Measurements from ENCODE around the gene MUC2.

MUC2 gene

DNA sequence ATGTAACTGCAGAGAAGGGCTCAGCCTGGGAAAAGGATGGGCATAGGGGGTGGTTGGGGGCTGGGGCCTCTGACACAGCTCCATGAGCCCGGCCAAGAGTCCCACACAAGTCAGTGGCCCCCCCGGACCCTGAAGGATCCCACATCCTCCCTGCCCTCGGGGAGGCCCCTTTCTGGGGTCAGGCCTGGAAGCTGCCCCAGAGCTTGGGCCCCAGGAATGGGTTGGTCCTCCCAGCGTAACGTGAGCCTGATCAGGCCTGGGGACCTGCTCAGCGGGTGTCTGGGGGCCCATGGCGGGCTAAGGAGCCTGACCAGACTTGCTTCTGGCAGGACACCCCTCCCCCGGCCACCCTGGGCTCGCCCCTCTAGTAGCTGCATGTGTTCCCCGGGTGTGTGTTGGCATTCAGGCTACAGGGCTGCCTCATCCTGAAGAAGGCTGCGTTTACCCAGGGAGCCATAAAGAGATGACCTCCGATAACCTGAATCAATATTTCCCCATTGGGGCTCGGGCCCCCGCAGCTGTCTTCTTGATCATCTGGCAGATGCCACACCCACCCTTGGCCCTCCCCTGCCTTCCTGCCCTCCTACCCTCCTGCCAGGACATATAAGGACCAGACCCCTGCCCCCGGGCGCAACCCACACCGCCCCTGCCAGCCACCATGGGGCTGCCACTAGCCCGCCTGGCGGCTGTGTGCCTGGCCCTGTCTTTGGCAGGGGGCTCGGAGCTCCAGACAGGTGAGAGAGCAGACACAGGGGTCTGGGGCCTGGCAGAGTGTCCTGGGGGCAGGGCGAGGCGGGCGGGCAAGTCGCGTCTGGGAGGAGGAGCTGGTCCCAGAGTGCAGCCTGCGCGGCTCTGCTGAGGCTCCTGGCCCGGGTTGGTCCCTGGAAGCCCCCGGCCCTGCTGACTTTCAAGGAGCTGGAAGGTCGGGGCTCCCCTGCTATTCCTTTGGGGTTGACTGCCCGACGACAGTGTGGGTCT, at the start of gene MUC2:
Gene MUC2 (plus strand): TSS at position 631 of the 978 bp plus-strand sequence.
- no peak for TF ChIP-seq ZNF274 (IDR thresholded peaks at IDR 0.05; ENCODE audit: low read depth, low read length)

DNA sequence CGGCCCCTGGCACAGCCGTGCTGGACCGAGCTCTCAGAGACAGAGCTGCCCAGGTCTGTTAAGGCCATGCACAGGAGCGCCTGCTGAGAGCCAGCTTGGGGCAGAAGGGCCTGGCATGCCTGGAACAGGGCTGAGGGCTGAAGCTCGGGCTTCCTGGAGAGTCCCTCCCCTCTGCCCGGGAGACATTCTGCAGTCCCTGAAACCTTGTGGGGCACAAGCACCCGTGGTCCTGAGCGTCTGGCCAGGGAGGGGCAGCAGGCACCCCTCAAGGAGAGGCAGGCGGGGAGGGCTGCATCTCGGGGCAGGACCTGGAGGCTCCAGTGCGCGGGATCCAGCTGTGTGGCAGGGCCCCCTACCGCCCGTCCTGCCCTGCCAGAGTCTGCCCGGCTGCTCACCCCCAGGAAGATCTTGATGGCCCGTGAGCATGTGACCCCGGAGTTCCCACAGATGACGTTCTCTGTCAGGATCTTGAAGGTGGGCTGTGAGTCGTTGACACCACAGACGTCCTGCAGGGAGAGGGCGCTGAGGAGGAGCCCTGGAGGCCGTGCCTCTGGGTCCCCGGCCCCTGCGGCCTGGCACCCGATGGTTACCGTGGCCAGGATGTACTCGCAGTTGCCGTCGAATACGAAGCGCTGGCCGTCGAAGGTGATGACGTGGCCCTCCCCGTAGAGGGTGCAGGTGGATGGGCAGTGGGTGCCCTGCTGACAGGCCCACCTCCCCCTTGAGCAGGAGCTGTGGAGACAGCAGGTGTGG, 49.1 kb upstream of the MUC2 start:
- no peak for TF ChIP-seq ZNF274 (IDR thresholded peaks at IDR 0.05; ENCODE audit: low read depth, low read length)
- H3K4me3 ChIP-seq (ENCODE audit: low read length) = no peak overlapping the region

More for the DNA sequence above, at the start of gene MUC2:
- no peak within 1 kb of the TSS for H3K4me3 ChIP-seq (ENCODE audit: low read length)

GRCh38 chr11:1026163-1026450, 48.6 kb upstream of the MUC2 start:
- no peak overlapping the region for H3K4me3 ChIP-seq (ENCODE audit: low read length)
- TF ChIP-seq ZNF274 (IDR thresholded peaks at IDR 0.05; ENCODE audit: low read depth, low read length) = no peak

DNA sequence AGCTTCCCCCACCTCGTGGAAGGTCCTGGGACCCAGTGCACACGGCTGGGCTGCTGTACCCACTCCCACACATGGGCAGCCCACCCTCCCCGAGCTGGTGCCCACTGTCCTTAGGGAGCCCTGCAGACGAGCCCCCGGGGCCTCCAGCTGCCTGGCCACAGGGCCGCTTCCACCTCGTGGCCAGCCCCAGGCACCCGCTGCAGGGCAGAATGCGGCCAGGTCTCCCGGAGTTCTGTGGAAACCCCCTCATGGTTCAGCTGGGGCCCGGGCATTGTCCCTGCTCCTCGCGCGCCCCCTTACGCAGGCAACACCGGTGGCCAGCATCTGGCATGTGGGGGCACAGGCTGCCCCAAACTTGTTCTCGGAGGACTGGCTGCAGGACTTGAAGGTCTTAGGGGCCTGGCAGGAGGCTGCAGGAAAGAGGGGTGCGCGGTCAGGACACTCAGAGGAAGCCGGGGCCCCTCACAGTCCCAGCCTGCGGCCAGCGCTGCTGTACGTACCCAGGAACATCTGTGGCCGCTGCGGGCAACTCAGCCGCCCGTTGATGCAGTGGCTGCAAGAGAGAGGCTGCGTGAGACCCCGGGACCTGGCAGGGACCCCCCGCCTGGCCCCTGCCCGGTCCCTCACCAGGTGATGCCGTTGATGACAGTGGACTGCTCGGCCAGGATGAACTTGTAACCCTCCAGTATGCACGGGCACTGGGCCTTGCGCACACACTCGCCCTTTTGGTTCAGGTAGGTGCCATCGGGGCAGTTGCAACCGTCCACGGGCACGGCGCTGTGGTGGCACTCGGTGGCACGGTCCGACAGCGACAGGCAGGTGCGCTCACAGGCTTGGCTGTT, 47.8 kb upstream of the MUC2 start:
- no peak for TF ChIP-seq ZNF274 (IDR thresholded peaks at IDR 0.05; ENCODE audit: low read depth, low read length)
- H3K4me3 ChIP-seq (ENCODE audit: low read length) = no peak overlapping the region

GRCh38 chr11:1027483-1028290, 47.0 kb upstream of the MUC2 start:
- no peak overlapping the region for H3K4me3 ChIP-seq (ENCODE audit: low read length)
- TF ChIP-seq ZNF274 (IDR thresholded peaks at IDR 0.05; ENCODE audit: low read depth, low read length) = no peak

DNA sequence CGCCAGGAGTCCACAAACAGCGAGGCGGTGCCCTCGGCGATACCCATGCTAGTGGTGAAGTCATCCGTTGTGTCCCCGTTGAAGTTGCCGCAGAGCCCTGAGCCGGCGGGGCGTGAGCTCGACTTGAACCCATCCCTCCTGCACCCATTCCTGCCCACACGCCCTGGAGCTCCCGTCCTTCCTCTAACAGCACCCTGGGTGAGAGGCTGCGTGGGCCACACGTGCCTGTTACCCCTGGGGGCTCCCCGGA, 46.5 kb upstream of the MUC2 start:
- no peak overlapping the region for H3K4me3 ChIP-seq (ENCODE audit: low read length)
- TF ChIP-seq ZNF274 (IDR thresholded peaks at IDR 0.05; ENCODE audit: low read depth, low read length) = no peak

DNA sequence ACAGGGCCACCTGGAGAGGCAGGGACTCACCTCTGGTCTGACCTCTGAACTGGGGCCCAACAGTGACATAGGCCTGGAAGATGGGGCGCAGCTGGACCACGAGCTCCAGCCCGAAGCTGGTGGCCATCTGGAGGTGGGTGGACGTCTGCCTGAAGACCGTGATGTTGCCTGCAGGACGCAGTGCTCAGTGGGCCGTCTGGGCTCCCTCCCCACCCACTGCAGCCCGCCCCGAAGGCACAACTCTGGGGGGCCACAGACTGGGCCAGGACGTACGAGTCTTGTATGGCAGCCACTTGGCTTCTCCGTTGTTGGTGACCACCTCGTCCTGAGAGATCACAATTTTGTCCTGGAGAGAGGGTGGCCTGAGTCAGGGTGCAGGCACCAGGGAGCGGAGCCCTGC, 46.1 kb upstream of the MUC2 start:
- no peak overlapping the region for H3K4me3 ChIP-seq (ENCODE audit: low read length)
- no peak for TF ChIP-seq ZNF274 (IDR thresholded peaks at IDR 0.05; ENCODE audit: low read depth, low read length)

GRCh38 chr11:1029051-1029450, 45.6 kb upstream of the MUC2 start:
- TF ChIP-seq ZNF274 (IDR thresholded peaks at IDR 0.05; ENCODE audit: low read depth, low read length) = no peak
- H3K4me3 ChIP-seq (ENCODE audit: low read length) = no peak overlapping the region

DNA sequence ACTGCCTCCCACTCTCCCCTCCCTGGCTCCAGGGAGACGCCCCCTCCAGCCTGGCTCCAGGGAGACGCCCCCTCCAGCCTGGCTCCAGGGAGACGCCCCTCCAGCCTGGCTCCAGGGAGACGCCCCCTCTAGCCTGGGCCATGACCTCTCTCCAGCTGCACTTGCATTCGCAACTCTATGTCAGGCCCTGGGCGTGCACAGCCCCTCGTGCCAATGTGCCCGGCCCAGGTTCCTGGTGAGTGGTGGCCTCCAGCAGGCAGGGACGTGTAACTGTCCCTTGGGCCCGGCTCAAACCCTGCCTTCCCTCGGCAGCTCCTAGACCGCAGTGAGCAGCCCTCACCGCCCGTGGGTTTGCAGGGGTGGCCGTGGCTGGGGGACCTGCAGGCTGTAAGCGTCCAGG, 45.0 kb upstream of the MUC2 start:
- no peak for TF ChIP-seq ZNF274 (IDR thresholded peaks at IDR 0.05; ENCODE audit: low read depth, low read length)

GRCh38 chr11:1030086-1030485, 44.6 kb upstream of the MUC2 start:
- H3K4me3 ChIP-seq (ENCODE audit: low read length) = no peak overlapping the region
- no peak for TF ChIP-seq ZNF274 (IDR thresholded peaks at IDR 0.05; ENCODE audit: low read depth, low read length)

More for the DNA sequence above, 45.0 kb upstream of the MUC2 start:
- H3K4me3 ChIP-seq (ENCODE audit: low read length) = no peak overlapping the region

- H3K4me3 ChIP-seq (ENCODE audit: low read length) = no peak overlapping the region
- no peak for TF ChIP-seq ZNF274 (IDR thresholded peaks at IDR 0.05; ENCODE audit: low read depth, low read length)
Observed at GRCh38 chr11:1030556-1030955, 44.1 kb upstream of the MUC2 start.

DNA sequence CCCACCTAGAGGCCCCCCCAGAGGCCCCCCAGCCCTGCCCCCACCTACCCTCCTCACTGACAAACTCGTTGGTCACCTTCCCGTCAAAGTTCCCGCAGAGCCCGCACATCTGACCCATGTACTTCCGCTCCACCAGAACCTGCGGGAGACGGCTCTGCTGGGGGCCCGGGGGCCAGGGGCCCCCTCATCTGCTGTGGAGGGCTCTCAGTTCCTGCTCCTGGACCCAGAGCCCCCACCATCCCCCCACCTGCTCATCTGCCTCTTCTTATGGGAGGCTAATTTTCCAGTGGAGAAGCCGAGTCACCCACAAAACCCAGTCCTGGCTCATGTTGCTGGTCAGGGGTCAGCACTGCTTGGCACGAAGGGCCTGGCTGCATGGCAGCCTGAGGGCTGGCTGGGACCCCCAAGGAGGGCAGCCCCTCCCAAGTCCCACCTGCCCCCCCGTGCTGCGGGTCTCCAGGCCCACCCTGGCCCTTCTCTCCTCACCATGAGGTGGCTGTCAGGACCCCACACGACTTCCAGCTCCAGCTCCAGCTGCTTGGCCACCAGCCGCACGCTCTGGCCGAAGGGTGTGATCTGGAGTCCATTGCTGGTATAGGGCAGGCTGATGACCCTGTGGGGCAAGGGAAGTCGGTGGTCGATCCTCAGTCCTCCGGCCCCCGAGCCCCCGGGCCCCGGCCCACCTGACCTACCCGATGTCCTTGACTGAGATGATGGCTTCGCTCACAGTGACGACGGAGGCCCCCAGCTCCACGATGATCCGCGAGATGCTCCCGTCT, 43.4 kb upstream of the MUC2 start:
- H3K4me3 ChIP-seq (ENCODE audit: low read length) = no peak overlapping the region
- TF ChIP-seq ZNF274 (IDR thresholded peaks at IDR 0.05; ENCODE audit: low read depth, low read length) = no peak

GRCh38 chr11:1032310-1032891, 42.3 kb upstream of the MUC2 start:
- TF ChIP-seq ZNF274 (IDR thresholded peaks at IDR 0.05; ENCODE audit: low read depth, low read length) = no peak
- no peak overlapping the region for H3K4me3 ChIP-seq (ENCODE audit: low read length)

All from GM08714 (cell line).